HCT116 (cell line): ENCODE data around the gene RSAD2. TPM values are rescaled to one million over a fixed set of nuclear protein-coding genes. Genes with fewer than 3 reads are reported as not detected.

Experiments used
- ATAC-seq: fragments of 200-7000 bp; cut with Tn5 transposase; 2 replicates; pipeline ENCODE4 v1.9.1; 2020; ENCODE audit warnings: mild to moderate bottlenecking, moderate library complexity
- BruUV-seq: library from RNA; stranded (reverse); fragments of 400-500 nt; replicated peaks from 2 replicates; lab custom pipeline; 2021; lab: Mats Ljungman, UMichigan
- CTCF ChIA-PET: fragments of 300-600 bp; sonication (Branson Sonifier 250); formaldehyde crosslinking; loops from one replicate; lab custom pipeline; 2021; ENCODE audit warnings: antibody characterized with exemption; lab: Charles Lee
- POLR2A ChIA-PET: fragments of 300-600, 350-600 bp; sonication (Branson Sonifier 250); formaldehyde crosslinking; loops from one replicate; lab custom pipeline; 2021; ENCODE audit warnings: antibody characterized with exemption; lab: Charles Lee
- RAD21 ChIA-PET, 2 experiments: fragments of 300-600 bp; sonication (Branson Sonifier 250); formaldehyde crosslinking; loops; one replicate each; lab custom pipeline; 2023; ENCODE audit warnings: low total read pairs in 2 of 2; ENCODE audit not compliant: uncharacterized antibody in 2 of 2, unreplicated experiment in 2 of 2, low non-redundant PET in 1 of 2; lab: Charles Lee
- DNase-seq: peaks from one replicate; pipeline ENCODE4 v3.0.0-alpha.2; 2010; ENCODE audit warnings: low read depth, low spot score
- H2AFZ ChIP-seq: fragments of 200-600 bp; shearing (Covaris generic), sonication (generic); 2 replicates; pipeline ENCODE4 v1.6.1; 2017; ENCODE audit warnings: low read depth, mixed run types, mixed read lengths, antibody characterized with exemption, low read length; ENCODE audit not compliant: poor library complexity, severe bottlenecking
- H3K27ac ChIP-seq: 2 replicates; pipeline ENCODE4 v1.5.1; 2012; ENCODE audit warnings: low read depth, low read length
- H3K27me3 ChIP-seq: fragments of 200-600 bp; sonication (generic); 2 replicates; pipeline ENCODE4 v1.6.1; 2016; ENCODE audit warnings: mixed run types, low read length, mixed read lengths; ENCODE audit not compliant: insufficient read depth
- H3K36me3 ChIP-seq, 2 experiments: fragments of 200-500 bp in 1 of 2; fragments of 200-600 bp in 1 of 2; sonication (Bioruptor generic) in 1 of 2; sonication (generic) in 1 of 2; 2 replicates each; pipeline versions ENCODE4 v1.5.1 to v1.6.1; 2014 to 2016; ENCODE audit warnings: low read length in 2 of 2, inconsistent platforms in 1 of 2, mixed read lengths in 1 of 2, mixed run types in 1 of 2; ENCODE audit not compliant: insufficient read depth in 2 of 2, control insufficient read depth in 1 of 2
- H3K4me1 ChIP-seq, 2 experiments: fragments of 200-600 bp in 1 of 2; sonication (generic) in 1 of 2; 2 replicates each; pipeline versions ENCODE4 v1.5.1 to v1.6.1; 2012 to 2017; ENCODE audit warnings: low read length in 2 of 2, inconsistent platforms in 1 of 2, mild to moderate bottlenecking in 1 of 2, mixed read lengths in 1 of 2, mixed run types in 1 of 2, moderate library complexity in 1 of 2; ENCODE audit not compliant: insufficient read depth in 2 of 2, control insufficient read depth in 1 of 2
- H3K4me2 ChIP-seq: fragments of 200-600 bp; sonication (generic); 2 replicates; pipeline ENCODE4 v1.6.1; 2017; ENCODE audit warnings: mixed run types, low read length, mixed read lengths
- H3K4me3 ChIP-seq, 2 experiments: fragments of 200-600 bp in 1 of 2; sonication (generic) in 1 of 2; replicated peaks in 1 of 2; 2 replicates each; pipeline ENCODE4 v1.5.1; 2011 to 2016; ENCODE audit warnings: low read length in 2 of 2, control low read depth in 1 of 2, low read depth in 1 of 2, mild to moderate bottlenecking in 1 of 2, mixed read lengths in 1 of 2, mixed run types in 1 of 2
- H3K79me2 ChIP-seq: fragments of 200-600 bp; sonication (generic); 2 replicates; pipeline ENCODE4 v1.6.1; 2017; ENCODE audit warnings: mild to moderate bottlenecking, mixed run types, low read length, moderate library complexity, mixed read lengths; ENCODE audit not compliant: insufficient read depth
- H3K9ac ChIP-seq: fragments of 200-600 bp; sonication (generic); 2 replicates; pipeline ENCODE4 v1.6.1; 2016; ENCODE audit warnings: low read length, mixed read lengths
- H3K9me2 ChIP-seq: fragments of 200-600 bp; sonication (generic), shearing (Covaris generic); 2 replicates; pipeline ENCODE4 v1.6.1; 2017; ENCODE audit warnings: mixed run types, mild to moderate bottlenecking, moderate library complexity; ENCODE audit not compliant: insufficient read depth
- H3K9me3 ChIP-seq, 2 experiments: fragments of 200-500 bp in 1 of 2; fragments of 200-600 bp in 1 of 2; sonication (Bioruptor generic) in 1 of 2; sonication (generic) in 1 of 2; 2 replicates each; pipeline ENCODE4 v1.6.1; 2014 to 2017; ENCODE audit warnings: low read length in 2 of 2, mixed read lengths in 2 of 2, inconsistent platforms in 1 of 2, low read depth in 1 of 2, mild to moderate bottlenecking in 1 of 2, mixed run types in 1 of 2, moderate library complexity in 1 of 2; ENCODE audit not compliant: control insufficient read depth in 1 of 2, insufficient read depth in 1 of 2
- H4K20me1 ChIP-seq: fragments of 200-600 bp; sonication (generic), shearing (Covaris generic); 2 replicates; pipeline ENCODE4 v1.6.1; 2017; ENCODE audit warnings: mixed run types, mild to moderate bottlenecking, moderate library complexity; ENCODE audit not compliant: insufficient read depth
- CEBPB ChIP-seq: IDR thresholded peaks from 2 replicates; pipeline ENCODE4 v1.6.1; 2012; ENCODE audit warnings: low read depth
- EGR1 ChIP-seq: IDR thresholded peaks from 2 replicates; pipeline ENCODE4 v1.6.1; 2012; ENCODE audit warnings: low read depth
- ELF1 ChIP-seq: IDR thresholded peaks from 2 replicates; pipeline ENCODE4 v1.6.1; 2012; ENCODE audit warnings: low read depth, borderline replicate concordance
- EZH2 ChIP-seq: fragments of 200-600 bp; sonication (generic); IDR thresholded peaks from 2 replicates; pipeline ENCODE4 v1.6.1; 2017; ENCODE audit warnings: antibody characterized with exemption, mixed run types
- EZH2phosphoT487 ChIP-seq: fragments of 200-600 bp; IDR thresholded peaks from 2 replicates; pipeline ENCODE4 v1.6.1; 2018; ENCODE audit warnings: antibody characterized with exemption, borderline replicate concordance
- JUND ChIP-seq: IDR thresholded peaks from 2 replicates; pipeline ENCODE4 v1.6.1; 2012
- POLR2A ChIP-seq: IDR thresholded peaks from 2 replicates; pipeline ENCODE4 v1.7.0; 2011; ENCODE audit warnings: borderline replicate concordance; ENCODE audit not compliant: insufficient read depth, insufficient read length; ENCODE audit errors: extremely low read depth
- POLR2AphosphoS5 ChIP-seq: IDR thresholded peaks from 2 replicates; pipeline ENCODE4 v1.6.1; 2011; ENCODE audit warnings: mild to moderate bottlenecking, low read depth, low read length, moderate library complexity
- RAD21 ChIP-seq: IDR thresholded peaks from 2 replicates; pipeline ENCODE4 v1.6.1; 2012; ENCODE audit warnings: low read depth, mild to moderate bottlenecking
- SIN3A ChIP-seq: IDR thresholded peaks from 2 replicates; pipeline ENCODE4 v1.6.1; 2012; ENCODE audit warnings: low read depth
- SRF ChIP-seq: IDR thresholded peaks from 2 replicates; pipeline ENCODE4 v1.6.1; 2012; ENCODE audit warnings: low read depth
- TCF7L2 ChIP-seq: IDR thresholded peaks from 2 replicates; pipeline ENCODE4 v1.7.0; 2011; ENCODE audit warnings: borderline replicate concordance, inconsistent platforms; ENCODE audit not compliant: insufficient read depth, insufficient read length; ENCODE audit errors: extremely low read depth
- intact Hi-C: fragments of 100-400 bp; cut with micrococcal nuclease; formaldehyde crosslinking; loops from 2 replicates; pipeline ENCODE4 v1.10.0; 2022
- total RNA-seq: library from RNA; stranded (reverse); gene quantifications from one replicate; pipeline ENCODE4 v1.2.1, GENCODE V29; 2021; ENCODE audit not compliant: unreplicated experiment
- TF ChIP-seq, protein P1 (sequence below): IDR thresholded peaks from 2 replicates; pipeline ENCODE4 v1.6.1; 2011; ENCODE audit warnings: mild to moderate bottlenecking, low read length, moderate library complexity; ENCODE audit not compliant: insufficient replicate concordance; ENCODE audit errors: extremely low read depth
- TF ChIP-seq, protein P2 (sequence below): IDR thresholded peaks from 2 replicates; pipeline ENCODE4 v1.6.1; 2012
- TF ChIP-seq, protein P3 (sequence below), 3 experiments: fragments of 200-600 bp in 1 of 3; sonication (generic) in 1 of 3; IDR thresholded peaks in 2 of 3; conservative IDR thresholded peaks in 1 of 3; 2 replicates each; pipeline ENCODE4 v1.5.1; 2012 to 2017; ENCODE audit warnings: low read depth in 2 of 3, low read length in 2 of 3, antibody characterized with exemption in 1 of 3, borderline replicate concordance in 1 of 3, control low read depth in 1 of 3, mild to moderate bottlenecking in 1 of 3, mixed read lengths in 1 of 3, mixed run types in 1 of 3, moderate library complexity in 1 of 3; ENCODE audit not compliant: insufficient read depth in 1 of 3
- TF ChIP-seq, protein P4 (sequence below): IDR thresholded peaks from 2 replicates; pipeline ENCODE4 v1.6.1; 2012
- TF ChIP-seq, protein P5 (sequence below): IDR thresholded peaks from 2 replicates; pipeline ENCODE4 v1.6.1; 2012; ENCODE audit warnings: low read depth

RSAD2 gene
- total RNA-seq, 1 experiment from 2014 or later = not detected

DNA sequence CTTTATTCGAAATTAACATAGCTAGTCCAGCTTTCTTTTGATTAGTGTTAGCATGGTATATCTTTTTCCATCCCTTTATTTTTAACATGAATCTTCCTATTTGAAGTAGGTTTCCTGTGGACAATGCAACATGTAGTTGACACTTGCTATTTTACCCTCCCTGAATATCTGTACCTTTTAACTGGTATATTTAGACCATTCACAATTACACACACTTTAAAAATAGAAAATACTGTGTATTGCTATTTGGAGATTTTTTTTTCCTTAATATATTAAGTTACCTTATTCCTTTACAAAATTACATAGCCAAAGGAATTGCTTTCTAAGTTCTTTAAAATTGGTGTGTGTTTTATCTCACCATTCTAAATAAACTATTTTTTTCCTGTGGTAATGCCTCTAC is 54.6 kb downstream of the RSAD2 start:
- H3K9me3 ChIP-seq = no peaks in the 10 kb centered on the region
- no peaks in the 10 kb centered on the region for H3K4me1 ChIP-seq
- H2AFZ ChIP-seq = no peak overlapping the region
- no peak overlapping the region for H3K4me2 ChIP-seq
- H3K9me2 ChIP-seq = no peaks in the 10 kb centered on the region
- TF ChIP-seq JUND = no peak
- TF ChIP-seq EGR1 = no peak
- TF ChIP-seq RAD21 = no peak
- no peak for TF ChIP-seq POLR2A
- TF ChIP-seq, protein P1, sequence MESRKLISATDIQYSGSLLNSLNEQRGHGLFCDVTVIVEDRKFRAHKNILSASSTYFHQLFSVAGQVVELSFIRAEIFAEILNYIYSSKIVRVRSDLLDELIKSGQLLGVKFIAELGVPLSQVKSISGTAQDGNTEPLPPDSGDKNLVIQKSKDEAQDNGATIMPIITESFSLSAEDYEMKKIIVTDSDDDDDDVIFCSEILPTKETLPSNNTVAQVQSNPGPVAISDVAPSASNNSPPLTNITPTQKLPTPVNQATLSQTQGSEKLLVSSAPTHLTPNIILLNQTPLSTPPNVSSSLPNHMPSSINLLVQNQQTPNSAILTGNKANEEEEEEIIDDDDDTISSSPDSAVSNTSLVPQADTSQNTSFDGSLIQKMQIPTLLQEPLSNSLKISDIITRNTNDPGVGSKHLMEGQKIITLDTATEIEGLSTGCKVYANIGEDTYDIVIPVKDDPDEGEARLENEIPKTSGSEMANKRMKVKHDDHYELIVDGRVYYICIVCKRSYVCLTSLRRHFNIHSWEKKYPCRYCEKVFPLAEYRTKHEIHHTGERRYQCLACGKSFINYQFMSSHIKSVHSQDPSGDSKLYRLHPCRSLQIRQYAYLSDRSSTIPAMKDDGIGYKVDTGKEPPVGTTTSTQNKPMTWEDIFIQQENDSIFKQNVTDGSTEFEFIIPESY = no peak
- no peak for TF ChIP-seq ELF1
- TF ChIP-seq TCF7L2 = no peak
- no peak for TF ChIP-seq SIN3A
- no peak for TF ChIP-seq EZH2phosphoT487
- TF ChIP-seq, protein P2, sequence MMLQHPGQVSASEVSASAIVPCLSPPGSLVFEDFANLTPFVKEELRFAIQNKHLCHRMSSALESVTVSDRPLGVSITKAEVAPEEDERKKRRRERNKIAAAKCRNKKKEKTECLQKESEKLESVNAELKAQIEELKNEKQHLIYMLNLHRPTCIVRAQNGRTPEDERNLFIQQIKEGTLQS = no peak
- TF ChIP-seq, protein P3, sequence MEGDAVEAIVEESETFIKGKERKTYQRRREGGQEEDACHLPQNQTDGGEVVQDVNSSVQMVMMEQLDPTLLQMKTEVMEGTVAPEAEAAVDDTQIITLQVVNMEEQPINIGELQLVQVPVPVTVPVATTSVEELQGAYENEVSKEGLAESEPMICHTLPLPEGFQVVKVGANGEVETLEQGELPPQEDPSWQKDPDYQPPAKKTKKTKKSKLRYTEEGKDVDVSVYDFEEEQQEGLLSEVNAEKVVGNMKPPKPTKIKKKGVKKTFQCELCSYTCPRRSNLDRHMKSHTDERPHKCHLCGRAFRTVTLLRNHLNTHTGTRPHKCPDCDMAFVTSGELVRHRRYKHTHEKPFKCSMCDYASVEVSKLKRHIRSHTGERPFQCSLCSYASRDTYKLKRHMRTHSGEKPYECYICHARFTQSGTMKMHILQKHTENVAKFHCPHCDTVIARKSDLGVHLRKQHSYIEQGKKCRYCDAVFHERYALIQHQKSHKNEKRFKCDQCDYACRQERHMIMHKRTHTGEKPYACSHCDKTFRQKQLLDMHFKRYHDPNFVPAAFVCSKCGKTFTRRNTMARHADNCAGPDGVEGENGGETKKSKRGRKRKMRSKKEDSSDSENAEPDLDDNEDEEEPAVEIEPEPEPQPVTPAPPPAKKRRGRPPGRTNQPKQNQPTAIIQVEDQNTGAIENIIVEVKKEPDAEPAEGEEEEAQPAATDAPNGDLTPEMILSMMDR (IDR thresholded peaks at IDR 0.05 in 2 of 3, conservative IDR thresholded peaks at IDR 0.05 in 1 of 3; ENCODE audit: borderline replicate concordance in 1 of 3, insufficient read depth in 1 of 3, low read depth in 2 of 3, low read length in 2 of 3) = no peak
- no peak for TF ChIP-seq POLR2AphosphoS5
- TF ChIP-seq, protein P4, sequence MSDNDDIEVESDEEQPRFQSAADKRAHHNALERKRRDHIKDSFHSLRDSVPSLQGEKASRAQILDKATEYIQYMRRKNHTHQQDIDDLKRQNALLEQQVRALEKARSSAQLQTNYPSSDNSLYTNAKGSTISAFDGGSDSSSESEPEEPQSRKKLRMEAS = no peak
- no peak for TF ChIP-seq SRF
- no peak for TF ChIP-seq EZH2
- no peak for TF ChIP-seq CEBPB
- TF ChIP-seq, protein P5, sequence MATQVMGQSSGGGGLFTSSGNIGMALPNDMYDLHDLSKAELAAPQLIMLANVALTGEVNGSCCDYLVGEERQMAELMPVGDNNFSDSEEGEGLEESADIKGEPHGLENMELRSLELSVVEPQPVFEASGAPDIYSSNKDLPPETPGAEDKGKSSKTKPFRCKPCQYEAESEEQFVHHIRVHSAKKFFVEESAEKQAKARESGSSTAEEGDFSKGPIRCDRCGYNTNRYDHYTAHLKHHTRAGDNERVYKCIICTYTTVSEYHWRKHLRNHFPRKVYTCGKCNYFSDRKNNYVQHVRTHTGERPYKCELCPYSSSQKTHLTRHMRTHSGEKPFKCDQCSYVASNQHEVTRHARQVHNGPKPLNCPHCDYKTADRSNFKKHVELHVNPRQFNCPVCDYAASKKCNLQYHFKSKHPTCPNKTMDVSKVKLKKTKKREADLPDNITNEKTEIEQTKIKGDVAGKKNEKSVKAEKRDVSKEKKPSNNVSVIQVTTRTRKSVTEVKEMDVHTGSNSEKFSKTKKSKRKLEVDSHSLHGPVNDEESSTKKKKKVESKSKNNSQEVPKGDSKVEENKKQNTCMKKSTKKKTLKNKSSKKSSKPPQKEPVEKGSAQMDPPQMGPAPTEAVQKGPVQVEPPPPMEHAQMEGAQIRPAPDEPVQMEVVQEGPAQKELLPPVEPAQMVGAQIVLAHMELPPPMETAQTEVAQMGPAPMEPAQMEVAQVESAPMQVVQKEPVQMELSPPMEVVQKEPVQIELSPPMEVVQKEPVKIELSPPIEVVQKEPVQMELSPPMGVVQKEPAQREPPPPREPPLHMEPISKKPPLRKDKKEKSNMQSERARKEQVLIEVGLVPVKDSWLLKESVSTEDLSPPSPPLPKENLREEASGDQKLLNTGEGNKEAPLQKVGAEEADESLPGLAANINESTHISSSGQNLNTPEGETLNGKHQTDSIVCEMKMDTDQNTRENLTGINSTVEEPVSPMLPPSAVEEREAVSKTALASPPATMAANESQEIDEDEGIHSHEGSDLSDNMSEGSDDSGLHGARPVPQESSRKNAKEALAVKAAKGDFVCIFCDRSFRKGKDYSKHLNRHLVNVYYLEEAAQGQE = no peak
- H3K27me3 ChIP-seq = no peaks in the 10 kb centered on the region
- no peaks in the 10 kb centered on the region for H4K20me1 ChIP-seq
- BruUV-seq = no TSS peak
- H3K9ac ChIP-seq = no peak overlapping the region
- ATAC-seq (no peak), DNase-seq (no peak)
- intact Hi-C loops = no loop called here
- ChIA-PET CTCF (no interaction called here), RAD21 (no interaction called here), POLR2A (no interaction called here)
- no peaks in the 10 kb centered on the region for H3K36me3 ChIP-seq
- H3K79me2 ChIP-seq = peaks cover 13% of the 10 kb centered on the region; the same call in 1 of the 2 replicates
- no peak overlapping the region for H3K4me3 ChIP-seq
- no peak overlapping the region for H3K27ac ChIP-seq
